Ishikawa (cell line): ENCODE measurements around the gene KRT17.

Experiments
- CEBPB ChIP-seq: IDR thresholded peaks from 2 replicates; pipeline ENCODE4 v1.6.1; 2012
- CREB1 ChIP-seq: IDR thresholded peaks from 2 replicates; pipeline ENCODE4 v1.6.1; 2012; ENCODE audit warnings: low read depth
- EP300 ChIP-seq: IDR thresholded peaks from 2 replicates; pipeline ENCODE4 v1.6.1; 2012; ENCODE audit warnings: borderline replicate concordance
- FOXM1 ChIP-seq: IDR thresholded peaks from 2 replicates; pipeline ENCODE4 v1.6.1; 2012; ENCODE audit warnings: low read depth, borderline replicate concordance
- MAX ChIP-seq: IDR thresholded peaks from 2 replicates; pipeline ENCODE4 v1.6.1; 2012
- RAD21 ChIP-seq: IDR thresholded peaks from 2 replicates; pipeline ENCODE4 v1.6.1; 2012; ENCODE audit warnings: low read depth
- REST ChIP-seq: IDR thresholded peaks from 2 replicates; pipeline ENCODE4 v1.6.1; 2012; ENCODE audit warnings: low read depth, mild to moderate bottlenecking
- TAF1 ChIP-seq: IDR thresholded peaks from 2 replicates; pipeline ENCODE4 v1.6.1; 2012; ENCODE audit warnings: low read depth, mild to moderate bottlenecking
- TCF12 ChIP-seq: IDR thresholded peaks from 2 replicates; pipeline ENCODE4 v1.6.1; 2012; ENCODE audit warnings: low read depth
- YY1 ChIP-seq: IDR thresholded peaks from 2 replicates; pipeline ENCODE4 v1.6.1; 2012; ENCODE audit warnings: low read depth

GRCh38 chr17:41657176-41657754 lies 32.9 kb upstream of the KRT17 start:
- TF ChIP-seq MAX (no peak), RAD21 (no peak), FOXM1 (no peak), REST (no peak), TAF1 (no peak), CEBPB (no peak), CREB1 (no peak), TCF12 (no peak), EP300 (no peak), YY1 (no peak)
